NCI-H2029 (cell line): ENCODE results near the gene FOXJ3.
"Not testable (repeated sequence)": the region's sequence is repeated elsewhere in the genome, so short reads cannot be mapped to it uniquely, and the experiment has no call there.

Experiments
- DNase-seq: peaks from one replicate; lab custom pipeline; 2025; lab: John Stamatoyannopoulos, UW

The FOXJ3 gene

GRCh38 chr1:42251042-42251441, 84.0 kb downstream of the FOXJ3 start:
- DNase-seq, result no peak

- no peak for DNase-seq
Measured at GRCh38 chr1:42250164-42250563, 84.9 kb downstream of the FOXJ3 start.

DNA sequence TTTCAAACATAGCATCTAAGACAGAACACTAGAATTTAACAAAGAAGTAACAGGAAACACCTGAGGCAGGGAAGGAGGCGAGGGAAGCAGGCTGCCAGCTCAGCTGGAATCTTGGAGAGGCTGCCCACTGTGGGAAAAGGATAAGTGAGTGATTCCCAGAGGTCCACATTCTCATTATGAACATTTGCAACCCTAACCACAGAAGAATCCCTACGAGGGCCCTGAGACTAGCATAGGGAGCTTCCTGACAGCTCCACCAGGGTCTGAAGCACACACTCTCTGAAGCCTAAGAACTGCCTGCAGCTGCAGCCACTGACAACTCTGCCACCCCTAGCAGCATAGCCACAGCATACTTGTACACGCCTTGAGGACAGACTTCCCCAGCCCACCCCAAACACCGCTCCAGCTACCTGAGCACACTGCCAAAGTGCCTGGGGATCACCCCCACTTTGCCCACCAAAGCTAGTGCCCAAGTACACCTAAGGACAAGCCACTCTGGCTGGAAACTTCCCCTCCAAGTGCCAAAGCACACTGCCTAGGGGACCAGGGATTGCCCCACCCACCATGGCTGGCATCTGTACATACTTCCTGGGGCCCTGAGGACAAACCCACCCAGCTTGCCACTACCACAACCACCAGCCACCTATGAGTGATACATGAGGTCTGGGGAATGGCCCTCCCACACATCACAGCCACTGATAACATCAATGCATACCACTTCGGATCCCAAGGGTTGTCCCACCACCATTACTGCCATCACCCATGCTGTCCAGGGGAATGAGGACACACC, 93.9 kb downstream of the FOXJ3 start:
- no peak for DNase-seq

DNA sequence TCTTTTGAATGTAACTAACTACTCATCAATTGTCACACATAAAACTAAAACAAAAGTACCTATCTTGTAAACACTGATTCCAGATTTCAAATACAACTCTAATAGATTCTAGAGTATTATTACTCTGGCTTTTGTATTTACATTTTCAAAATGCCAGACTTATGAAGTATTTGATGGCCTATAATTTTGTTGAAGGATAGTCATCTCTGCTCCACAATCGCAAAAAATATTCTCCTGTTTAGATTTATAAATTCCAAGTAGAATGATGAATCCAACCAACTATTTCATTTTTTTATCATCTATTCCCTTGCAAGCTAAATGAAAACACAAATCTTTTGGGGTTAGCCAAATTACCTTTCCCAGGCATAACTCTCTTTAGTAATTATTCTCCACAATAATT, 95.5 kb downstream of the FOXJ3 start:
- DNase-seq, result no peak

DNA sequence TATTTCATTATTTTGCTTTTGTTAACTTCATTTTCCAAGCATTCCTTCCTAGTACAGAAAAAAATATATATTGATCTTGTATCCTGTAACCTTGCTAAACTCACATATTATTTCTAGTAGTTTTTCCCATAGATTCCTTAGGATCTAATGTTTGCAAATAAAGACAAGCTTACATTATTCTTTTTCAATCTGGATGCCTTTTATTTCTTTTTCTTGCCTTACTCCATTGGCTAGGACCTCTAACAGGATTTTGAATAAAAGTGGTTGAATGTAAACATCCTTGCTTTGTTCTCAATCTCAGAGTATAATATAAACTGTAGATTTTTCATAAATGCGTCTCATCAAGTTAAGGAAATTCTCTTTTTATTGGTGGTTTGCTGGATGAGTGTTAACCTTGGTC, 96.0 kb downstream of the FOXJ3 start:
- DNase-seq, result no peak

GRCh38 chr1:42231253-42231652, 103.8 kb downstream of the FOXJ3 start:
- DNase-seq, result no peak

GRCh38 chr1:42228938-42229337, 106.1 kb downstream of the FOXJ3 start:
- DNase-seq, result no peak

- no peak for DNase-seq
Measured at GRCh38 chr1:42223036-42223435, 112.0 kb downstream of the FOXJ3 start.

- peak; percentile 59 for DNase-seq
Measured at GRCh38 chr1:42221952-42222606, 113.0 kb downstream of the FOXJ3 start.

DNA sequence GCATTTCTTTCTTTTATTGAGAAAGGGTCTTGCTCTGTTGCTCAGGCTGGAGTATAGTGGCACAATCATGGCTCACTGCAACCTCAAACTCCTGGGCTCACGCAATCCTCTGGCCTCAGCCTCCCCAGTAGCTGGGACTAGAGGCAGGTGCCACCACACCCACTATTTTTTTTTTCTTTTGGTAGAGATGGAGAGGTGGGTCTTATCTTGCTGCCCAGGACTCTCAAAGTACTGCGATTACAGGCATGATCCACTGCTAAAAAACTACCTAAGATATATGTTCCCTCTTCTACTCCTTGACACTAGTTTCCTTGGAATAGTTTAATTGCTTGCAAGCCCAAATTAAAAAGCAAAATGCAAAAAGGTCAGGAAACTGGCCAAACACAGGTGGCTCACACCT, 113.6 kb downstream of the FOXJ3 start:
- DNase-seq, result no peak

- DNase-seq, result no peak
Measured at GRCh38 chr1:42219627-42220026, 115.4 kb downstream of the FOXJ3 start.

GRCh38 chr1:42214447-42214871, 120.6 kb downstream of the FOXJ3 start:
- peak; percentile 94 for DNase-seq

- DNase-seq, result no peak
Measured at GRCh38 chr1:42211224-42211623, 123.8 kb downstream of the FOXJ3 start.

DNA sequence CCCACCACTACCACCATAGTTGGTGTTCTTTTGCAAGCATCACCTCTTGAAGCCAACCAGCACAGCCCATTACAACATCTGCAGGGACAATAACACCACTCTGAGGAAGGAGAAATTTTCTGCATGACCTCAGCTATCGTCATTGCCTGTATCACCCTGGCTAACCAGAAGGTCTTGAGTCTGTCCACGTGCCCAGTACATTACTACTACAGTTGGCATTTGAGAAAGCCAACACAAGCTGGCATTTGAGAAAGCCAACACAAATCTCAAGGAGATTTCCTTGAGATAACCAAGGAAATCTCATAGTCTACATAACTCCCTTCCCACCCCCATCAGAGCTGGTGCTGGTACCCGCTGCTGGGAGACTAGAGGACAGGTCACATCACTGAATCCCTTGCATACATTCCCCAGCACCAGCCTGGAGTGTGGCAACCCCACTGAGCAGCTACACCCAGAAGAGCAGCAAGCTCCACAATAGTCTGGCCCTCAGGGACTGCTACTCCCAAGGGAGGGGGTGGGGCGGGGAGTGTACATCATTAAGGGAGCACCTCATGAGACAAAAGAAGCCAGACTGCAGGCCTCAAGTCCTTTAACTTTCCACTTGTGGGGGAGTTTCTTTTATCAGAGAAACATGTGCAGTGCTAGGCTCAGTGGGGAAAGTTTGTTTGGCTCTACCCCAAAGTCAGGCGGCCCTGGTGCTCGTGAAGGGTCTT, 124.5 kb downstream of the FOXJ3 start:
- no peak for DNase-seq

GRCh38 chr1:42209526-42210251, 125.3 kb downstream of the FOXJ3 start:
- DNase-seq, result no peak

GRCh38 chr1:42206930-42207329, 128.1 kb downstream of the FOXJ3 start:
- DNase-seq, result not testable (repeated sequence)

DNA sequence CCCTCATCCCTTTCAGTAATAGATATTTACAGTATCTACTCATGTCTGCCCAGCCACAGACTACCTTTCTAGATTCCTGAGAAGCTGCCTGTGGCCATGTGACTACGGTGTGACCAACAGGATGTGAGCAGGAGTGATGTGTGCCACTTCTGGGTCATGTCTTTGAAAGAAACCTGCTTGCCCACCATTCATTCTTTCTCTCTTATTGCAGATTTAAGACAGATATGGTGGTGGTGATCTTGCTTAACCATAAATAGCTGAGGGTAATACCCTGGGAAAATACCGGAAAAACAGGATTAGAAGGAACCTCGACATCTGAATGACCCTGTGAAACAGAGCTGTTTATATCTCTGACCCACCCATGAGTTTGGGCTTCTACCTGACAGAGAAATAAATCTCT, 128.9 kb downstream of the FOXJ3 start:
- no peak for DNase-seq

- no peak for DNase-seq
Measured at GRCh38 chr1:42201986-42202385, 133.0 kb downstream of the FOXJ3 start.

DNA sequence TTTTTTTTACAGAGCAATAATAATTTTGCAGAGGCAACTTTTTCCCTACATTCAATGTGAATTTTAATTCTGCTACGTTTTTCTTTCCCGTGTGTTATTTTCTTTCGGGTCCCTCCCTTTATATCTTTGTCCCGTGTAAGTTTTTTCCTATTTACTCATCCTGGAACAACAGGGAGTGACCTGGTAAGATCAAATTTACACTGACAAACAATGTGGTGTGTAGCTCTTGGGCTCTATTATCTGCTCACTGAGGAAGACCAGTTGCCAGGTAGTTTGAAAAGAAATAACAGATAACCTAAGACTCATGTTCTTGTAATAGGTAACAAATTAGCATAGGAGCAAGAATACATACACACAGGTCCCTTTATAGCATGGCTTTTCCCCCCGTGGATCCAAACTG, 136.8 kb downstream of the FOXJ3 start:
- DNase-seq, result no peak

DNA sequence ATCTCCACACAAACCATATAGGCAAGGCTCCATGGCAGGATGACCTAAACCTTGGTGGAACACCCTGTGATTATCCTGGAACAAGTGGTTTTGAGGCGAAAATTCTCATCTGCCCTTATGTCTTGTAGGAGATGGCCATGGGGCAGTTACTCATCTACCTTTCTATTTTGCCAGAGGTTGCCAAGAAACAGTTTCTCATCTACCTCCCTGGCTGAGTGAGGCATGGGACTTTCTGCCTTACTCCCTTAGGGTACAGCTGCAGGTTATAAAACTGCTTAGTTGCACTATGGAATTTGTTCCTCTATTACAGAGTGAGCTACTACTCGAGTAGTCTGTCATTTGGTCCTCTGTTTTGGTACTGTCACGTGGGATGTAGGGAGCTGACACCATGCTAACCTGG, 139.2 kb downstream of the FOXJ3 start:
- no peak for DNase-seq

DNA sequence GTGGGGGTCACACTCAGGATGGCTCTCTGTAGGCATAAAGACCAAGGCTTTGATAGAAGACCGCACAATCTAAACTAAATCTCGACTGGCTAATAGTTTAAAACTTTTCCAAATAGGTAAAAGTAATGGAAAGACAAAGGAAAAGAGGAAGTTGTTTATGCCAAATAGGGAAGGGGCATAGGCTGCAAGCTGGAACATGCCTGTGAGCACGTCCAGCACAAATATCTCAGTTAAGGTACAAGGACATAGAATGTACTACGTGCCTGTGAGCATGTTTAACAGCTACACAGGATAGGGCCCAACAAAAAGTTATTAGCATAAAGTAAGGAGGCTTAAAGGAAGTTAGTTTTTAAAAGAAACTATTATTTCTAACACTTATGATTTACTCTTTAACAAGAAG, 142.9 kb downstream of the FOXJ3 start:
- DNase-seq, result no peak

GRCh38 chr1:42191319-42191718, 143.7 kb downstream of the FOXJ3 start:
- DNase-seq, result no peak
